Fibroblast of lung (primary cell): ENCODE results near the gene ATXN1. TPM values are rescaled to one million over a fixed set of nuclear protein-coding genes. Genes with fewer than 3 reads are reported as not detected.

Source experiments
- DNase-seq, 2 donors: peaks; one replicate each; pipeline versions ENCODE4 v3.0.0 to v3.0.0-alpha.2; 2010; ENCODE audit warnings: low read depth in 2 of 2
- H2AFZ ChIP-seq: 2 replicates; pipeline ENCODE4 v1.5.1; 2012; ENCODE audit warnings: low read length, control low read depth, inconsistent platforms
- H3K27ac ChIP-seq: 2 replicates; pipeline ENCODE4 v1.5.1; 2011; ENCODE audit warnings: low read length, control low read depth; ENCODE audit not compliant: insufficient read depth
- H3K27me3 ChIP-seq: 2 replicates; pipeline ENCODE4 v1.5.1; 2011; ENCODE audit warnings: mild to moderate bottlenecking, low read length; ENCODE audit not compliant: control insufficient read depth, insufficient read depth
- H3K36me3 ChIP-seq: 2 replicates; pipeline ENCODE4 v1.5.1; 2011; ENCODE audit warnings: low read length; ENCODE audit not compliant: control insufficient read depth, insufficient read depth
- H3K4me1 ChIP-seq: 2 replicates; pipeline ENCODE4 v1.5.1; 2011; ENCODE audit warnings: low read length; ENCODE audit not compliant: control insufficient read depth, insufficient read depth; ENCODE audit errors: extremely low read depth
- H3K4me2 ChIP-seq: 2 replicates; pipeline ENCODE4 v1.5.1; 2011; ENCODE audit warnings: low read length, control low read depth; ENCODE audit not compliant: insufficient read depth; ENCODE audit errors: extremely low read depth
- H3K4me3 ChIP-seq, 4 experiments: fragments of 200-600 bp in 1 of 4; sonication (generic) in 1 of 4; replicated peaks in 1 of 4; 2 replicates each; pipeline ENCODE4 v1.5.1; 2011 to 2016; ENCODE audit warnings: low read length in 4 of 4, low read depth in 3 of 4, mild to moderate bottlenecking in 3 of 4, control low read depth in 2 of 4, inconsistent platforms in 1 of 4, mixed read lengths in 1 of 4; ENCODE audit not compliant: insufficient read depth in 1 of 4; ENCODE audit errors: control extremely low read depth in 1 of 4
- H3K79me2 ChIP-seq: 2 replicates; pipeline ENCODE4 v1.5.1; 2012; ENCODE audit warnings: mild to moderate bottlenecking, low read length, inconsistent platforms; ENCODE audit not compliant: control insufficient read depth, insufficient read depth
- H3K9ac ChIP-seq: 2 replicates; pipeline ENCODE4 v1.5.1; 2011; ENCODE audit warnings: mild to moderate bottlenecking, low read length, control low read depth; ENCODE audit not compliant: insufficient read depth
- H3K9me3 ChIP-seq: 2 replicates; pipeline ENCODE4 v1.5.1; 2012; ENCODE audit warnings: low read depth, low read length; ENCODE audit not compliant: control insufficient read depth, insufficient read depth
- H4K20me1 ChIP-seq: 2 replicates; pipeline ENCODE4 v1.5.1; 2011; ENCODE audit warnings: low read length; ENCODE audit not compliant: control insufficient read depth, insufficient read depth; ENCODE audit errors: extremely low read depth
- CTCF ChIP-seq, 2 donors: IDR thresholded peaks in 1 of 2; conservative IDR thresholded peaks in 1 of 2; 1 replicate in 1 of 2; 2 replicates in 1 of 2; pipeline ENCODE4 v1.5.1; 2011 to 2012; ENCODE audit warnings: low read length in 2 of 2, control low read depth in 1 of 2, inconsistent platforms in 1 of 2, low read depth in 1 of 2, mild to moderate bottlenecking in 1 of 2
- EZH2 ChIP-seq: IDR thresholded peaks from 2 replicates; pipeline ENCODE4 v1.5.1; 2012; ENCODE audit warnings: low read length, control low read depth, mild to moderate bottlenecking; ENCODE audit errors: missing control alignments
- polyA plus RNA-seq, 2 donors: library from polyadenylated mRNA; depleted of rRNA in 1 of 2; stranded (reverse) in 1 of 2; unstranded in 1 of 2; fragments of >200 nt; gene quantifications; 2 replicates each; pipeline ENCODE4 v1.2.1, GENCODE V29; 2011 to 2012; ENCODE audit warnings: missing spikeins in 1 of 2
- total RNA-seq: library from RNA; depleted of rRNA; stranded (reverse); fragments of >200 nt; gene quantifications from 2 replicates; pipeline ENCODE4 v1.2.1, GENCODE V29; 2014

The ATXN1 gene
- total and polyA plus RNA-seq, 2 donors (not counting 1 experiment from before 2014, with no cell fraction given) = 15.8 to 40.5 TPM

GRCh38 chr6:16582446-16583143, 178.7 kb downstream of the ATXN1 start:
- Histone ChIP-seq H3K4me3 (no peak overlapping the region), H3K27ac (no peak overlapping the region)

GRCh38 chr6:16578695-16579285, 182.5 kb downstream of the ATXN1 start:
- H3K79me2 ChIP-seq = no peaks in the 10 kb centered on the region
- H3K4me1 ChIP-seq = no peaks in the 10 kb centered on the region
- H3K9me3 ChIP-seq = no peaks in the 10 kb centered on the region
- H3K4me3 ChIP-seq = no peak overlapping the region
- H3K9ac ChIP-seq = no peak overlapping the region
- TF ChIP-seq EZH2 (no peak), CTCF (conservative IDR thresholded peaks at IDR 0.05 in 1 of 2, IDR thresholded peaks at IDR 0.05 in 1 of 2; ENCODE audit: low read depth in 1 of 2, low read length in 2 of 2) (no peak)
- H3K36me3 ChIP-seq = no peaks in the 10 kb centered on the region
- no peaks in the 10 kb centered on the region for H4K20me1 ChIP-seq
- H3K27me3 ChIP-seq = no peaks in the 10 kb centered on the region
- no peak overlapping the region for H3K27ac ChIP-seq
- no peak for DNase-seq
- H2AFZ ChIP-seq = no peak overlapping the region
- H3K4me2 ChIP-seq = no peak overlapping the region

More at GRCh38 chr6:16582446-16583143, 178.7 kb downstream of the ATXN1 start:
- H3K79me2 ChIP-seq = no peaks in the 10 kb centered on the region
- H2AFZ ChIP-seq = no peak overlapping the region
- no peaks in the 10 kb centered on the region for H3K9me3 ChIP-seq
- no peaks in the 10 kb centered on the region for H3K36me3 ChIP-seq
- H3K4me1 ChIP-seq = no peaks in the 10 kb centered on the region
- H3K27me3 ChIP-seq = no peaks in the 10 kb centered on the region
- peak in 1 of 2 donors; percentile 14 for DNase-seq
- TF ChIP-seq CTCF (conservative IDR thresholded peaks at IDR 0.05 in 1 of 2, IDR thresholded peaks at IDR 0.05 in 1 of 2; ENCODE audit: low read depth in 1 of 2, low read length in 2 of 2) = no peak
- TF ChIP-seq EZH2 = no peak
- no peak overlapping the region for H3K9ac ChIP-seq
- no peaks in the 10 kb centered on the region for H4K20me1 ChIP-seq
- H3K4me2 ChIP-seq = no peak overlapping the region

GRCh38 chr6:16576451-16577368, 184.6 kb downstream of the ATXN1 start:
- no peak overlapping the region for H2AFZ ChIP-seq
- H3K4me2 ChIP-seq = no peak overlapping the region
- H3K27ac ChIP-seq = no peak overlapping the region
- H3K9ac ChIP-seq = no peak overlapping the region
- H3K4me1 ChIP-seq = no peaks in the 10 kb centered on the region
- no peaks in the 10 kb centered on the region for H4K20me1 ChIP-seq
- no peaks in the 10 kb centered on the region for H3K79me2 ChIP-seq
- H3K27me3 ChIP-seq = no peaks in the 10 kb centered on the region
- DNase-seq = no peak
- H3K4me3 ChIP-seq = no peak overlapping the region
- no peaks in the 10 kb centered on the region for H3K9me3 ChIP-seq
- TF ChIP-seq CTCF (conservative IDR thresholded peaks at IDR 0.05 in 1 of 2, IDR thresholded peaks at IDR 0.05 in 1 of 2; ENCODE audit: low read depth in 1 of 2, low read length in 2 of 2) = no peak
- no peak for TF ChIP-seq EZH2
- H3K36me3 ChIP-seq = no peaks in the 10 kb centered on the region
